Measurements from ENCODE around the gene VASH2.

The VASH2 gene

DNA sequence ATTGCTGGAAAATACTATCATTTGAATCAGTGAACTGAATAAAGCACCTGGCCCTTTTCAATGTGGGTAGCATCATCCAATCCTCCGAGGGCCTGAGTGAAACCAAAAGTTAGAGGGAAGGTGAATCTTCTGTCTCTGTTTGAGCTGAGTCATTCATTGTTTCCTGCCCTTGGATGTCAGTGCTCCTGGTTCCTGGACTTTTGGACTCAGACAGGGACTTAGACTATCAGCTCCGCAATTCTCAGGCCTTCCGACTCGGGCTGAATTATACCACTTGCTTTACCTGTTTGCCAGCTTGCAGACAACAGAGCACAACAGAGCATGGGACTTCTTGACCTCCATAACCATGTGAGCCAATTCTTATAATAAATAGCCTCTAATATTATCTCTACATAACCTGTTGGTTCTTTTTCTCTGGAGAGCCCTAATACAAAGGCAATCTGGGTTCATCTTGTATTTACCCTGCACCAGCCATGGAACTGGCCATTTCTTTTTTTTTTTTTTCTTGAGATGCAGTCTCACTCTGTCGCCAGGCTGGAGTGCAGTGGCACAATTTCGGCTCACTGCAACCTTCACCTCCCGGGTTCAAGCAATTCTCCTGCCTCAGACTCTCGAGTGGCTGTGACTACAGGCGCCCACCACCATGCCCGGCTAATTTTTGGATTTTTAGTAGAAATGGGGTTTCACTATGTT is 19.2 kb upstream of the VASH2 start:
- FAIRE-seq, result no peak

DNA sequence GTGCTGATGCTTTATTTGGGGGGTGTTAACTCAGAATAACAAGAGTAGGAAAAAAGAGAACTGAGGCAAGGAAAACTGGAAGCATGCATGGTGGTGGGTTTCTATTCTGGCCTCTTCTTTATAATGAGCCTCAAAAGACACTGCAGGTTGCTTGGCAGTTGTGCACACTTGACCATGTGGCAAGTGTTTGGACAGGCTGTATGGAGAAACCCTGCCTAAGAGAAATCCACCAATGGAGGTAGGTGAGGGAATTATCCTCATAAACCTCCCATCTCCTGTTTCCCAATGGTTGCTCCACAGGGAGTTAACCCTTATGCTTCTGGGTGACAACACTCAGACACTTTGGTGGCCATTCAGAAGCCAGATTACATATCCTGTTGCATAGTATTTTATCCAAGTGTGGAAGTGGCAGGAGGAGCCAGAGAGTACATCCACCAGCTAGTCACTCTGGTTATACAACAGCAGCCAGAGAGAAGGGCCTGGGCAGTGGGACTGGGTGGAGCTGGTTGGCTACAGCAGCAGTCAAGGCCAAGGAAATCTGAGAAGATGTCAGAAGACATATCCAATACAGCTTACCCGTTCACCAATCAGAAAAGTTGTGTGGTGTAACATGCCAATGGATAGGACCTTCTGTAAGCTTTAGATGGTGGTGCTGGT is 16.4 kb upstream of the VASH2 start:
- FAIRE-seq, result no peak

DNA sequence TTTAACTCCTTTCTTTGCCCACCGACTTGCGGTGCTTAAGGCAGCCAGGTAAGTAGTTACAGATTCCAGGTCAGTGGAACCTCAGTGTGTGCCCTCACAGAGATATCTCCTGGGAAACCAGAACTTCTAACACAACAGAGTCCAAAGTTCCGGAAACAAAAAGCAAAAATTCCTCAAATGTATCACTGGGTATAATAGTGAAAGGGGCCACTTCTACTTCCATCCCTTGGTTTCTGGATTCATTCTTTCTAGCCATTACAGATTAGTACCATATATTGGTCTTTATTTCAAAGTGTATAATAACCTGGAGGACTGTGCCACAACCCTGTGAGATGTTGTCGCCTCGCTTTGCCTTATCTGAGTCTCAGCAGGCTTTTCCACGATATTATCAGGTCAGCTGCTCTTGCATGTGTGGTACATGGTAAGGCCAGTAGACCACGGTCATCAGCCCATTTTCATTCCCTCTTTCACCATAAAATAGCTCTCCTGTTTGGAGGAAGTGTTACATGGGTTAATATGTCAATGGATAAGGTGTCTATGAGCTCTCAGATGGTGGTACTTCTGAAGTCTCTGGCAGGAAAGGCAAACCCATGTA is 14.9 kb upstream of the VASH2 start:
- FAIRE-seq, result no peak

DNA sequence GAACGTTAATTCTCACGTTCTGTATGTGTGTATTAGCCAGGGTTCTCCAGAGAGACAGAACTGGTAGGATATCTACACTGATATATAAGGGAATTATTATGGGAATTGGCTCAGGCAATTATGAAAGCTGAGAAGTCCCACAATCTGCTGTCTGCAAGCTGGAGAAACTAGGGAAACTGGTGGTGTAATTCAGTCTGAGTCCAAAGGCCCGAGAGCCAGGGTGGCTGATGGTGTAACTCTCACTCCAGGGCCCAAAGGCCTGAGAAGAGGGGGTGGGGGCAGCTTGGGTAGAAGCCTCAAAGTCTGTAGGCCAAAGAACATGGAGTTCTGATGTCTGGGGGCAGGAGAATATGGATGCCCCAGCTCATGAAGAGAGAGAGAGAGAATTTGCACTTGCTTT is 13.3 kb upstream of the VASH2 start:
- no peak for FAIRE-seq

DNA sequence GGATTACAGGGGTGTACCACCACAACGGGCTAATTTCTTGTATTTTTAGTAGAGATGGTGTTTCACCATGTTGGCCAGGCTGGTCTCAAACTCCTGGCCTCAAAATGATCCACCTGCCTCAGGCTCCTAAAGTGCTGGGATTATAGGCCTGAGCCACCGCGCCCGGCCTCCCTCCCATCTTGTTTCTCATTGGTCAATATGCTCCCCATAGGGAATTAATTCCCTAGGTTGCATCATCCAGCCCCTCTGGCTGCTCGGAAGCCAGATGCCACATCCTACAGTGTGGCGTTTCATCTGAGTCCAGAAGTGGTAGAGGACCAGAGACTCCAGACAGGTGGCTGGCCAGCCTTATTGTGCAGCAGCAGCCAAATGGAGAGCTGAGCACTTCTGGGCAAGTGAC is 11.5 kb upstream of the VASH2 start:
- FAIRE-seq, result no peak

DNA sequence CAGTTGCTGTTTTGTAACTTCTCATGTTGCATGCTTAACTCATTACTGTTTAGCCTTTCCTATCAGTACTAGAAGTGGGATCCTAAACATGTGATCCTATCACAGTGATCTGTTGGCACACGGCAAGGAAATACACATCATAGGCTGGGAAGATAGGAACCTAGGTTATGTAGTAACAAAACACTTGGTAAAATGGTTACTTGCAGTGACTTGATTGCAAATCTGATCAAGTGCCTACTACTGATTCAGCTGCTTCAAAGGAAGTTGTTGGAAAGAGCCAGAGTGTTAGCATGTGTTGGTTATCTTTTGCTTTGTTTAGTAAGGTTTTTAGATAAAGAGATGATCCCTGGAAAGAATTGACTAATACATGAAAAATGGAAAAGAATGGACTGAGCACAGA is 8.9 kb upstream of the VASH2 start:
- no peak for FAIRE-seq

DNA sequence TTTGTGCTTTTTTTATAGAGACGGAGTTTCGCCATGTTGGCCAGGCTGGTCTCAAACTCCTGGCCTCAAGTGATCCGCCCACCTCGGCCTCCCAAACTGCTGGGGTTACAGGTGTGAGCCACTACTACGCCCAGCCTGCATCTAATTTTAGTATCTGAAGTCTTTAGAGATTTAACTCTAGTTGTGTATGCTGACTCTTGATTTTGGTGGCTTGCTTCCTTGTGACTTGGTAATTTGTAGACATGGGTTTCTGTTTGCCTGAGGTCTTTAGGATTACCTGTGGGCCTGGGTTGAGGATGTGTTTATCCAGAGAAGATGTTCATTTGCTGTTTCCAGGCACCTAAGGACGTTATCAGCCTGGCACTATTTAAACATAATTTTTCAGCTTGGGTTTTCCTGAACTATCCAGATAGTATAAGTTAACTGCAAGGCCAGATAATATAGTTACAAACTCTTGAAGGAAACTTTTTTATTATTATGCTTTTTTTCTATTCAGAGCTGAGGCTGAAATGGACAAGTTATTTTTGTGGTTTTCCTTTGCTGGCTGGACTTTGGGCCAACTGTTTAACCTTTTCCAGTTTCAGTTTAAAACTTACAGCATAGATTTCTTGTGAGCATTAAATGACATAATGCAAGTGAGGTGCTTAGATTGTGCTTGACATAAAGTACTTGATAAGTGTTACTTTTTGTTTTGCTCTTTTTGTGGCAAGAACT is 7.5 kb upstream of the VASH2 start:
- no peak for FAIRE-seq

DNA sequence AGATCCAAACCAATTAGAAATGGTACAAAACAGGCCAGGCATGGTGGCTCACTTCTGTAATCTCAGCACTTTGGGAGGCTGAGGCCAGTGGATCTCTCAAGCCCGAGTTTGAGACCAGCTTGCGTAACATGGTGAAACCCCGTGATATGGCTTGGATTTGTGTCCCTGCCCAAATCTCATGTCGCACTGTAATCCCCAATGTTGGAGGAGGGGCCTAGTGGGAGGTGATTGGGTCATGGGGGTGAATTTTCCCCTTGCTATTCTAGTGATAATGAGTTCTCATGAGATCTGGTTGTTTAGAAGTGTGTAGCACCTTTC is 7.0 kb upstream of the VASH2 start:
- no peak for FAIRE-seq

DNA sequence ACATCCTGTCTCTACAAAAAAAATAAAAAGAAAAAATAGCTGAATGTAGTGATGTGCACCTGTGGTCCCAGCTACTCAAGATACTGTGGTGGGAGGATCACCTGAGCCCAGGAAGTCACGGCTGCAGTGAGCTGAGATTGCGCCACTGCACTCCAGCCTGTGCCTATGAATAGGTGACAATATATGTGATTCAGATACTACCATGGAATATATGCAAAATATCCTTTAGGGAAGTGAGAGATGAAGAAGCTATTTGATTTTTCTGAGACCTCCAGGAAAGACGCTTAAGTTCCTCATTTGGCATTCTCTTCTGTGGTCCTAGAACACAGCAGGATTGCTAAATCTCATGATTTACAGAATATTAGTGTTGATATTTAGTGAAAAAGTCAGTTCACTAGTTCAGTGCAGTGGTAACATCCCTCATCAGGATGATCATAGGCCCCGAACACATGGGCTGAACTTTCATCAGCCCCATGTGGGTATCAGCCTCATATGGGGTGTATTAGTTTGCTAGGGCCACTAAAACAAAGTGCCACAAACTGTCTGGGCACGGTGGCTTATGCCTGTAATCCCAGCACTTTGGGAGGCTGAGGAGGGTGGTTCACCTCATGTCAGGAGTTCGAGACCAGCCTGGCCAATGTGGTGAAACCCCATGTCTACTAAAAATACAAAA is 6.0 kb upstream of the VASH2 start:
- no peak for FAIRE-seq

DNA sequence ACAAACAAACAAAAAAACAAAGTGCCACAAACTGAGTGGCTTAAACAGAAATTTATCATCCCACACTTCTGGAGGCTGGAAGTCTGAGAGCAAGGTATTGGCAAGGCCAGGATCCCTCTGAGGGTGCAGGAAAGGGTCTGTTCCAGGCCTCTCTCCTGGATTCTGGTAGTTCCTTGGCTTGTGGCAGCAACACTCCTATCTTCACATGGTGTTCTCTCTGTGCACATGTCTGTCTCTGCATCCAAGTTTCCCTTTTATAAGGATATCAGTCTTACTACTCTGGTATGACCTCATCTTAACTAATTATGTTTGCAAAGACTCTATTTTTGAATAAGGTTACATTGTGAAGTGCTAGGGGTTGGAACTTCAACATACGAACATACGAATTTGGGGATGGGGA is 5.3 kb upstream of the VASH2 start:
- FAIRE-seq, result no peak

DNA sequence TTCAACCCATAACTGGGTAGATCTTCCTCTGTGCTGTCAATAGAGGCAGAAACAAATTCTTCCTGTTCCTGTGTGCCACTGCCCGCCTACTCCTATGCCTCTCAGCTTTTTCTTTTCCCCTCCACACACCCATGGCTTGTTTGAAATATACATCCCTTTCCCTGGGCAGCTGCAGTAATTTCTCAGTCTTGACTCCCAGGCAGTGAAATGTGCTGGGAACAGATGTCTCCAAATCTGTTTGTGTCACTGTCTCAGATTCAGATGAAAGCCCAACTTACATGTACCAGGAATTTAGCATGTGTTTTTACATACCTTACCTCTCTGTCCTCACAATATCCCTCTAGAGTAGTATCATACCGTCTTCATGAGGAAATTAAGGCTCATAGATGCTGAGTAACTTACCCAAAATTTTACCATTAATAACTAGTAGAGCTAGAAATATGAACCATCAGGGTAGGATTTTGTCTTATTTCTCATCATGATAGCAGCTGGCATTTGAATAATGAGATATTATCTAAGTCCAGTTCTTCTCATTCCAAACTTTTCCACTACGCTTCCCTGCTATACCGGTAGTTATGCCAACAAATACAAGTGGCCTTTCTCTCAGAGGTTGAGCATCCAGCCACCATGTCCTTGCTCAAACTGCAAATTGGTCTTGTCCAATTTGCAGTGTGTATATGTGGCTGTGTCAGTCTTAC is 4.7 kb upstream of the VASH2 start:
- FAIRE-seq, result no peak

DNA sequence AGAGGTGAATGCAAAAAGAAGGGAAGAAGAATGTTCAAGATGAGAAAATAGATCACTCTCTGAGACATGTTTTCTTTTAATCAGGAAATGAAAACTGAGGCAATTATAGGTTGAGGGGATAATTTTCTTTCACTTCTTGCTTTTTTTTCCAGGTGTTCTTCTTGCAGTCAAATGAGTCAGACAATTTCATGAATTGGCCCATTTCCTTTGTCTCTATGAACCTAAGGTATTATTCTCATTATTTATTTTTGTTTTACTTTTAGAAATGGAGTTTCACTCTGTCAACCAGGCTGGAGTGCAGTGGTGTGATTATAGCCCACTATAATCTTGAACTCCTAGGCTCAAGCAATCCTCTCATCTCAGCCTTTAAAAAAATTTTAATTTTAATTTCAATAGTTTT is 3.5 kb upstream of the VASH2 start:
- FAIRE-seq, result no peak

DNA sequence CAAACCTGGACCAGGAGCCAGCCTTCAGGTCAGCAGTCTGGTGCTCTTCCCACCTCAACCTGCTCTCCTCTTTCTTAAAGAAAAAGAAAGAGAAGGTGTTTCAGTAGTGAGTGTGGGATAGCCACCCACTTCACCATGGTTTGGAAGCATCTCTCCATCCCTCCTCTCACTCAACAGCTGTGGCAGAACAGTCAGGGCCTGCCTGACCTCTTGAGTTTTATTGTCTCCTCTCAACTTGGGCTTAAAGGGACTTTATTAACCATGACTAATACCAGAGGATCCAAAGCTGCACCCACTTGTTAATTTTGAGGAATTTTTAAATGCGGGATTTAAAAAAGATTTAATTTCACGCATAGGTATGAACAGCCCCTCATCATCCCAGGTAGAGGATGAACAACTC is 570 bp upstream of the VASH2 start:
- FAIRE-seq, result no peak

DNA sequence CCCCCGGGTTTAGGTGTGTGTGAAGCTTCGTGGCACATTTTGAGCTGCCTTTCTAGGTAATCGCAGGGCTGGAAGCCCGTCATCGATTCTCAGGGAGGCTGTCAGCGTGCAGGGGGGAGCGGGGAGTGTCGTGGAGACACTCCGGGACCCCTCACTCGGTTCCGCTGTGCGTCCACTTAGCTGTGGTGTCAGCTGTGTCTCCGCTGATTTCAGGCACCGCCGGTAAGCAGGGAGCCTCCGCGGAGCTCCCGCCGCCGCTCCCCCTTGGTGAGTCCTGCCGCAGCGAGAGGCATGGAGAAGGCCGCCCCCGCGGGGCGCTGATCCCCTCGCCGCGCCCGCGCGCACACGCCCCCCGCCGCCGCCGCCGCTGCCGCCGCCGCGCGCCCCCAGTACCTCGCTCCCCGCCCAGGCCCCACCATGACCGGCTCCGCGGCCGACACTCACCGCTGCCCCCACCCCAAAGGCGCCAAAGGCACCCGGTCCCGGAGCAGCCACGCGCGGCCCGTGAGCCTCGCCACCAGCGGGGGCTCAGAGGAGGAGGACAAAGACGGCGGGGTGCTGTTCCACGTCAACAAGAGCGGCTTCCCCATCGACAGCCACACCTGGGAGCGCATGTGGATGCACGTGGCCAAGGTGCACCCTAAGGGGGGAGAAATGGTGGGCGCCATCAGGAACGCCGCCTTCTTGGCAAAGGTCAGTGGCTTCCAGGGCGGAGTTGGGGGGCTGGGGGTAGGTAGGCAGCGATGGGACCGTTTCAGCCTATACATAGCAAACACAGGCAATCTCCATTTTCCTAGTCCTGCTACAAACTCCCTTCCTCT is 995 bp downstream of the VASH2 start:
- FAIRE-seq, result no peak

DNA sequence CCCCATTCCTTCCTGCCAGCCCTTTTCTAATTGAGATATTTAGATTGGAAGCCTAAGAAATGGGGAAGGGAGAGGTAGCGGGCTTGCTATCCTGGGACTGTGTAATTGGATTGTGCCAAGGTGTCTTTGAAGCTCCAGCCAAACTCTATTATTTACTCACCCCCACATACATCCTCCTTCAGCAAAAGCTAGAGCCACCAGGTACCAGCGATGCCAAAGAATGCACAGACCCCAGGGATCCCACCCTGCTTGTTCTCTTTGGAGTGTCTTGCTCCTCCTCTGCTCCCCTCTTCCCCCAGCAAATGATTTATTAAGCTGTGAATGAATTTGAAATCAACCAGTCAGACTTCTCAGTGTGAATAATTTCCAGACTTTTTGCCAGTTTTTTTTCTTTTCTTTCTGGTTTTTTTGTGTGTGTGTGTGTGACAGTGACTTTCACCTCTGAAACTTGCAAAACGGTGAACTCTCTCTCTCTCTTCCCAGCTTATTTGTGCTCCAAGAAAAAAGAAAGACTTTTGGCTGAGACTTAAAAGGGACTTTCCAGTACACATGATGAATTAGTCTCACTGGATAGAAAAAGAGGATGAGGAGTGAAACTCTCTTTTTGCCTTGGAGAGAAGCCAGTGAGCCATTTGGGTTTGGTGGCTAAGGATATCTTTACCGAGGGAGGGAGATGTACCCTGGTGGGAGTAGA is 1.8 kb downstream of the VASH2 start:
- FAIRE-seq, result no peak

DNA sequence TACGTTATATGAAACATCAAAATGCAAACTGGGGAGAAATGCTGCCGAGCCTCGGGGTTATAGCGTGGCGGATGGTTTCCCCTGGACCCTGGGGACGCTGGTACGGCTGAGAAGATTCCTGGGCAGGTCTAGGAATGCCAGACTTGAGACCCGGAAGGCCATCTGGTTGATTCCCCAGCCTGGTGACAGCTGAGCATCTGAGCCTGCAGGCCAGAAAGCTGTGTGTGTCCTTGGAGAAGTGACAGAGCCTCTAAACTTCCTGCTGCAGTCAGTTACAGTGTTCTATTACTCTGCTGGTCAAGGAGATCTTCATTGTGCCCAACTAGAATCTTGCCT is 2.3 kb downstream of the VASH2 start:
- no peak for FAIRE-seq

DNA sequence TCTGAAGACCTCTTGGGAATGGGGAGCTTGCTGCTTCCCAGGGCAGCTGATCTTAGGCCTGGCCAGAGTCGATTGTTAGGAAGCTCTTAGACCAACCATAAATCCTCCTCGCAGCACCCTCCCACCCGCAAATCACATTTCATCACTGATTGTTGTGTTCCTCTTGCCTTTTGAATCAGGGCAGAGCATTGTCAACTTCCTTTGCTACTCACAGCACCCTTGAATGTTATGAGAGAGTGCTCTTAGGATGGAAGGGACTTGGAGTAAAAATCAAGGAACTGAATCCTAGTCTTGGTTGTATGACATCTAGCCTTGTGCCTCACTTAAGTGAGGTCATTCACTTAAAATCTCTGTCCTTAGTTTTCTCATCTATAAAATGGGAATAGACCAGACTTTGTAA is 3.0 kb downstream of the VASH2 start:
- FAIRE-seq, result no peak

DNA sequence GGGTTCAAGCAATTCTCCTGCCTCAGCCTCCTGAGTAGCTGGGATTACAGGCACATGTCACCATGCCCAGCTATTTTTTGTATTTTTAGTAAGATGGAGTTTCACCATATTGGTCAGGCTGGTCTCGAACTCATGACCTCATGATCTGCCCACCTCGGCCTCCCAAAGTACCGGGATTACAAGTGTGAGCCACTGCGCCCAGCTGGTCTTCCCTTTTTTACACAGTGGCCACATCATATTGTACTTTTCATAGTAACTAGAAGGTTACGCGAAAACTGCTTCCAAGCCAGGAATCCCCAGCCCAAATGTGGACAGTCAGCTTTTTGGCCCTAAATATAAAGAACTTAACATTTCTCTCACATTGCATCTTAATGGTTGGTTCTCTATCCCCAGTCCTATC is 4.2 kb downstream of the VASH2 start:
- FAIRE-seq, result no peak

DNA sequence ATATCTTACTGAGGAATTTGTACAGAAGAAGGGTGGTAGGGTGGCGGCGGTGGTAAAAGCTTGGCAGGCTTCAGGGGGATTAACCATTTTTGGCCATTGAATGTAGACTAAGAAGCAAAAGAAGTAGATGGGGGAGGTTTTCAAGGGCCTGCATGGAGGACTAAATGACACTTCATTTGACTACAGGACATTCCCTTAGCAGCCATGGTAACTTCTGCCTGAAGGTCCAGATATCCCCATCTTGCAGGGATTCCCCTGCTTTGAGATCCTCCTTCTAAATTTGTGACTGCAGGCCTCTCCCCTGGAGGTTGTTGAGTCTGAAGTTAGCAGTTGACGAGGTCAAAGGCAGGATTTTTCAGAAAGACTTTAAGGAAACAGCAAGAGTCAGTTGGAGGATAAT is 4.8 kb downstream of the VASH2 start:
- no peak for FAIRE-seq

DNA sequence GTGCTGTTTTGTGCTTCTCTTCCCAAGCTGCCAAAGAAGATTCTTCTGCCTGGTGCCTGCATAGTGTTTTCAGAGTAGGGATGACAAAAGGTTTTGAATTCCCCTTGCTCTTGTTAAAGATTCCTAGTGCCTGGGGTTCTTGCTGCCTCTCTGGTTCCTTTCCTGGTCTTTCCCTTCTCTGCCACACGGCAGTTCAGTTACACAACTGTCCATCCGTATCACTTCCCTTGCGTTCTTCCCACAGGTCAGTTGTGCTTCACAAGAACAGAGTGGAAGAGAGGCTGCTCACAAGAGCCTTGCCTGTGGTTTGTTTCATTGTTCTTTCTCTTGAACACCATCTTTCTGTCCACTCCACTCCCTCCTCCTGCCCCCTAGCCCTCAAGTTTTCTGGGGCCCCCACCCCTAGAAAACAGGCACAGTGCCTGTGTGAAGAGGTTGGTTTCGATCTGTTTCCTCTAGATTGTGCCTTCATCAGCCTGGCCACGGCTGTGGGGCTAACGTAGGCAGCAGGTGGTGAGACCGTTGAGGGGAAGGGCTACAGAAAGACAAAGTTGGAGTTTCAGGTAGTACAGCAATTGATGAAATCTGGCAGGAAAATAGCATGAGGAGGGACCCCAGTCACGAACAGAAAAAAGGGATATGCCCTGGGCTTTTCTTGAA is 5.8 kb downstream of the VASH2 start:
- no peak for FAIRE-seq

DNA sequence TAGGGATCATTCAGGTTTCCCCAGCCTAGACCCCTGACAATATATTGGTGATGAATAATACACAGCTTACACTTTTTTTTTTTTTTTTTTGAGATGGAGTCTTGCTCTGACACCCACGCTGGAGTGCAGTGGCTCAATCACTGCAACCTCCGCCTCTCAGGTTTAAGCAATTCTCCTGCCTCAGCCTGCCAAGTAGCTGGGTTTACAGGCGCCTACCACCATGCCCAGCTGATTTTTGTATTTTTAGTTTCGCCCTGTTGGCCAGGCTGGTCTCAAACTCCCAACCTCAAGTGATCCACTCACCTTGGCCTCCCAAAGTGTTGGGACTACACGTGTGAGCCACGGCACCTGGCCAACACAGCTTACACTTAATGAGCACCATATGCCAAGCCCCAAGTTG is 7.2 kb downstream of the VASH2 start:
- FAIRE-seq, result no peak
